Measurements from ENCODE around the gene KCNG1.
"Not testable (repeated sequence)": the region's sequence is repeated elsewhere in the genome, so short reads cannot be mapped to it uniquely, and the experiment has no call there.

Gene KCNG1

GRCh38 chr20:51022803-51023616, at the start of gene KCNG1:
Gene KCNG1, minus strand, starts transcription at chr20:51023107. Its CDS starts 12,769 bp downstream, at chr20:51010338.
- peak; percentile 8 to 47 for DNase-seq (ENCODE audit: low read depth in 2 of 2)

- no peak for DNase-seq (ENCODE audit: low read depth in 2 of 2)
Observed at GRCh38 chr20:51070621-51071020, 47.7 kb upstream of the KCNG1 start.

- DNase-seq (ENCODE audit: low read depth in 2 of 2): no peak
Observed at GRCh38 chr20:51067792-51068191, 44.9 kb upstream of the KCNG1 start.

GRCh38 chr20:51065615-51066014, 42.7 kb upstream of the KCNG1 start:
- no peak for DNase-seq (ENCODE audit: low read depth in 2 of 2)

GRCh38 chr20:51064137-51064536, 41.2 kb upstream of the KCNG1 start:
- DNase-seq (ENCODE audit: low read depth in 2 of 2): no peak

GRCh38 chr20:51062065-51062464, 39.2 kb upstream of the KCNG1 start:
- DNase-seq (ENCODE audit: low read depth in 2 of 2): peak in 1 of 2 donors; percentile 18

- DNase-seq (ENCODE audit: low read depth in 2 of 2): no peak
Observed at GRCh38 chr20:51061418-51062045, 38.6 kb upstream of the KCNG1 start.

- no peak for DNase-seq (ENCODE audit: low read depth in 2 of 2)
Observed at GRCh38 chr20:51060301-51060700, 37.4 kb upstream of the KCNG1 start.

GRCh38 chr20:51059862-51060261, 37.0 kb upstream of the KCNG1 start:
- DNase-seq (ENCODE audit: low read depth in 2 of 2): no peak

GRCh38 chr20:51058017-51058416, 35.1 kb upstream of the KCNG1 start:
- DNase-seq (ENCODE audit: low read depth in 2 of 2): no peak

- no peak for DNase-seq (ENCODE audit: low read depth in 2 of 2)
Observed at GRCh38 chr20:51054233-51054632, 31.3 kb upstream of the KCNG1 start.

GRCh38 chr20:51050531-51051075, 27.7 kb upstream of the KCNG1 start:
- no peak for DNase-seq (ENCODE audit: low read depth in 2 of 2)

GRCh38 chr20:51046021-51046985, 23.4 kb upstream of the KCNG1 start:
- no peak for DNase-seq (ENCODE audit: low read depth in 2 of 2)

GRCh38 chr20:51045492-51045891, 22.6 kb upstream of the KCNG1 start:
- not testable (repeated sequence) for DNase-seq (ENCODE audit: low read depth in 2 of 2)

GRCh38 chr20:51044796-51045195, 21.9 kb upstream of the KCNG1 start:
- DNase-seq (ENCODE audit: low read depth in 2 of 2): no peak

GRCh38 chr20:51043811-51044210, 20.9 kb upstream of the KCNG1 start:
- DNase-seq (ENCODE audit: low read depth in 2 of 2): no peak

- no peak for DNase-seq (ENCODE audit: low read depth in 2 of 2)
Observed at GRCh38 chr20:51042657-51043247, 19.8 kb upstream of the KCNG1 start.

GRCh38 chr20:51042064-51042463, 19.2 kb upstream of the KCNG1 start:
- no peak for DNase-seq (ENCODE audit: low read depth in 2 of 2)

GRCh38 chr20:51037532-51038115, 14.7 kb upstream of the KCNG1 start:
- no peak for DNase-seq (ENCODE audit: low read depth in 2 of 2)

- DNase-seq (ENCODE audit: low read depth in 2 of 2): no peak
Observed at GRCh38 chr20:51036827-51037531, 14.1 kb upstream of the KCNG1 start.
